HepG2 (cell line): ENCODE measurements around the gene NOP9. TPM values are rescaled to one million over a fixed set of nuclear protein-coding genes. Genes with fewer than 3 reads are reported as not detected.

Experiments
- CTCF ChIP-seq: sonication (generic); formaldehyde crosslinking; IDR thresholded peaks from 2 replicates; pipeline ENCODE4 v1.5.0; 2020; ENCODE audit warnings: mild to moderate bottlenecking, missing genetic modification reagents, moderate library complexity
- ETV6 ChIP-seq: sonication (generic); formaldehyde crosslinking; conservative IDR thresholded peaks from 2 replicates; pipeline ENCODE4 v1.4.0; 2020; ENCODE audit warnings: missing genetic modification reagents
- GFI1 ChIP-seq: sonication (generic); formaldehyde crosslinking; IDR thresholded peaks from 2 replicates; pipeline ENCODE4 v1.5.0; 2020; ENCODE audit warnings: missing genetic modification reagents, mild to moderate bottlenecking, borderline replicate concordance
- MIER2 ChIP-seq: IDR thresholded peaks from 2 replicates; pipeline ENCODE4 v1.6.1; 2016; ENCODE audit warnings: missing biosample characterization, missing genetic modification reagents
- PTBP1 ChIP-seq: fragments of 200-400 bp; formaldehyde crosslinking; IDR thresholded peaks from 2 replicates; pipeline ENCODE4 v1.6.1; 2018; ENCODE audit warnings: low read length, low read depth; ENCODE audit not compliant: poor library complexity, severe bottlenecking
- RFX1 ChIP-seq: fragments of 450-650 bp; IDR thresholded peaks from 2 replicates; pipeline ENCODE4 v1.6.1; 2017
- RFX3 ChIP-seq: IDR thresholded peaks from 2 replicates; pipeline ENCODE4 v1.6.1; 2016; ENCODE audit warnings: missing biosample characterization, missing genetic modification reagents
- RXRB ChIP-seq: IDR thresholded peaks from 2 replicates; pipeline ENCODE4 v1.6.1; 2016; ENCODE audit warnings: borderline replicate concordance, missing genetic modification reagents, missing compliant biosample characterization
- SETDB1 ChIP-seq: sonication (generic); formaldehyde crosslinking; IDR thresholded peaks from 2 replicates; pipeline ENCODE4 v1.5.1; 2020; ENCODE audit warnings: missing genetic modification reagents, mild to moderate bottlenecking, borderline replicate concordance
- SIX4 ChIP-seq: sonication (generic); formaldehyde crosslinking; IDR thresholded peaks from 2 replicates; pipeline ENCODE4 v1.4.0; 2020; ENCODE audit warnings: missing genetic modification reagents
- SSRP1 ChIP-seq: IDR thresholded peaks from 2 replicates; pipeline ENCODE4 v1.6.1; 2016; ENCODE audit warnings: control low read depth
- SUZ12 ChIP-seq: fragments of 150-350 bp; IDR thresholded peaks from 2 replicates; pipeline ENCODE4 v1.6.1; 2014; ENCODE audit warnings: low read depth, low read length
- THRA ChIP-seq: sonication (generic); formaldehyde crosslinking; IDR thresholded peaks from 2 replicates; pipeline ENCODE4 v1.4.0; 2020; ENCODE audit warnings: missing genetic modification reagents, borderline replicate concordance
- ZBTB7B ChIP-seq: sonication (generic); formaldehyde crosslinking; IDR thresholded peaks from 2 replicates; pipeline ENCODE4 v1.4.0; 2020; ENCODE audit warnings: missing genetic modification reagents
- ZGPAT ChIP-seq: IDR thresholded peaks from 2 replicates; pipeline ENCODE4 v1.6.1; 2016; ENCODE audit warnings: mild to moderate bottlenecking
- ZNF143 ChIP-seq: sonication (generic); formaldehyde crosslinking; IDR thresholded peaks from 2 replicates; pipeline ENCODE4 v1.4.0; 2020; ENCODE audit warnings: missing genetic modification reagents
- ZNF331 ChIP-seq: sonication (generic); formaldehyde crosslinking; IDR thresholded peaks from 2 replicates; pipeline ENCODE4 v1.4.0; 2020; ENCODE audit warnings: missing genetic modification reagents
- ZNF337 ChIP-seq: sonication (generic); formaldehyde crosslinking; IDR thresholded peaks from 2 replicates; pipeline ENCODE4 v1.5.1; 2020; ENCODE audit warnings: missing genetic modification reagents, low read depth, mild to moderate bottlenecking, borderline replicate concordance
- ZNF501 ChIP-seq: sonication (generic); formaldehyde crosslinking; IDR thresholded peaks from 2 replicates; pipeline ENCODE4 v1.5.1; 2020; ENCODE audit warnings: mild to moderate bottlenecking, moderate library complexity, missing genetic modification reagents
- ZNF704 ChIP-seq: sonication (generic); formaldehyde crosslinking; IDR thresholded peaks from 2 replicates; pipeline ENCODE4 v1.8.1; 2023; ENCODE audit warnings: mild to moderate bottlenecking, inconsistent platforms, moderate library complexity, missing genetic modification reagents, borderline replicate concordance
- ZNF768 ChIP-seq: sonication (generic); formaldehyde crosslinking; IDR thresholded peaks from 2 replicates; pipeline ENCODE4 v1.4.0; 2020; ENCODE audit warnings: missing genetic modification reagents
- ZNF777 ChIP-seq: sonication (generic); formaldehyde crosslinking; IDR thresholded peaks from 2 replicates; pipeline ENCODE4 v1.4.0; 2020; ENCODE audit warnings: missing genetic modification reagents
- ZNF792 ChIP-seq: IDR thresholded peaks from 2 replicates; pipeline ENCODE4 v1.6.1; 2016
- polyA plus RNA-seq, 8 experiments: library from polyadenylated mRNA; depleted of rRNA in 3 of 8; stranded (reverse) in 7 of 8; unstranded in 1 of 8; fragments of >200 nt; fragmentation: Illumina TruSeq in 4 of 8; extraction: Trizol in 4 of 8; gene quantifications; 2 replicates each; pipeline versions ENCODE4 v1.2.1 to v1.2.3, GENCODE V29; 2011 to 2016; ENCODE audit warnings: low read depth in 4 of 8, missing spikeins in 1 of 8, mixed read lengths in 1 of 8; ENCODE audit not compliant: insufficient read depth in 1 of 8
- total RNA-seq, 5 experiments: library from RNA; depleted of rRNA; stranded (reverse); fragments of >200 nt; fragmentation: Illumina TruSeq; extraction: Trizol; gene quantifications; 2 replicates each; pipeline ENCODE4 v1.2.3, GENCODE V29; 2016; ENCODE audit warnings: low read depth in 1 of 5

The NOP9 gene
- total and polyA plus RNA-seq, 2 of the 13 experiments (the other 11 are each of a cell fraction or from before 2014, with no cell fraction given): 24.5 to 61.6 TPM

DNA sequence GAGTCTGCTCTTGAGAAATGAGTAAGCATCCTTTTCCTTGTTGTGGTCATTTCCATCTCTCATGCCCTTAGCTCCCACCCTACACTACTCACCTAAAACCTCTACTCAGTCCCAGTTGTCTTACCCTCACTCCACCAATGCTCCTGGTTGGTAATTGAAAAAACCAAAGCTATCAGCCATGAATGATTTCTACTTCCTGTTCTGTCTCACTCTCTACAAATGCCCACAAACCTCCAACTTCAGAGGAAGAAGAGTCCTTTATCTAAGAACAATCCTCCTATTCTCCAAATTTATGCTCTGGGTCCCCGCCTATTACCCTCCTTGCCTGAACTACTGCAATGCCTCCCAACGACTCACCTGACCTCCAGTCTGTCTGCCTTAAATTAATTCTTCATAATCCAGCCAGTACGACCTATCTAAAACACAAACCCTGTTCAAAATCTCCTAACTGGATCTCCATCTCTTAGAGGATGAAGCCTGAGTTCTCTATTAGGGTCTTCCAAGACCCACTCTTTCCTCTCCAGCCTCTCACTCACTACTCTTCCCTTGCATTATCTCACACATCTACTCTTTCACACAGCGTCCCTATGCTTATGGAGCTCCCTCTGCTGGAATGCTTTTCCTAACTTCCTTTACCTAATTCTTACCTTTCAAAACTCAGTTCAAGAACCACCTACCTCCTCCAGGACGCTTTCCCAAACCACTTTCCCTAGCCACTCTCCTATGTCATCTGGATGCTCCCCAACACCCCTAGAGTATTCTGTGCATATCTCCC, 2.3 kb upstream of the NOP9 start (continued):
- TF ChIP-seq ZNF768 (no peak), SUZ12 (0 out of 2 replicates have a peak, but pooled peaks have one; percentile 11), ZNF777 (CRISPR knock-in tag) (no peak), GFI1 (CRISPR knock-in tag) (no peak), ZGPAT (0 out of 2 replicates have a peak, but pooled peaks have one; percentile 43), SSRP1 (CRISPR knock-in tag) (no peak), SETDB1 (CRISPR knock-in tag) (no peak), ZNF143 (CRISPR knock-in tag) (no peak), SIX4 (CRISPR knock-in tag) (peak; percentile 64; the same call in 1 of the 2 replicates), ZBTB7B (CRISPR knock-in tag) (peak; percentile 53; the same call in 1 of the 2 replicates), RFX3 (CRISPR knock-in tag) (no peak), RFX1 (no peak), ETV6 (peak; percentile 43; the same call in 1 of the 2 replicates), ZNF331 (CRISPR knock-in tag) (peak; percentile 73), RXRB (CRISPR knock-in tag) (peak; percentile 71), MIER2 (CRISPR knock-in tag) (peak; percentile 81), ZNF792 (CRISPR knock-in tag) (peak; percentile 77), PTBP1 (no peak), CTCF (CRISPR knock-in tag) (peak; percentile 89), ZNF501 (CRISPR knock-in tag) (no peak), ZNF704 (CRISPR knock-in tag) (peak; percentile 25; the same call in 1 of the 2 replicates), ZNF337 (CRISPR knock-in tag) (no peak), THRA (peak; percentile 31; the same call in 1 of the 2 replicates)
